ENCODE measurements around the gene OXSM.

DNA sequence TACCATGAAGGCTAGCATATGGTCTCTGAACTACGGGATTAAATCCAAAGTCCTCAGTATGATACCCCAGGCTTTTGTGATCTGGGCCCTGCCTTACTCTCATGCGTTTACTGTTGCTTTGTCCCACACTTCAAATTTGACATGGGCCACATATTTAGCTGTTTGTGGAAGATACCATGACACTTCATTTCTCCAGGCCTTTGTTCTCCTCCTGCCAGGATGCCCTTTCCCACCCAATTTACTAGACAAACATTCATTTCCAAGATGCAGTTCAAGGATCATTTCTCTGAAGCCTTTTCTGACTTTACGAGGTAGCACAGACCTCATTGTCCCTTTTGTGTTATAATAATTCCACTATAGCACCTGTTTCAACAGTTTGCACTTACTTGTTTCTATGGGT lies 2.2 kb upstream of the OXSM start:
- TF ChIP-seq, protein P1, sequence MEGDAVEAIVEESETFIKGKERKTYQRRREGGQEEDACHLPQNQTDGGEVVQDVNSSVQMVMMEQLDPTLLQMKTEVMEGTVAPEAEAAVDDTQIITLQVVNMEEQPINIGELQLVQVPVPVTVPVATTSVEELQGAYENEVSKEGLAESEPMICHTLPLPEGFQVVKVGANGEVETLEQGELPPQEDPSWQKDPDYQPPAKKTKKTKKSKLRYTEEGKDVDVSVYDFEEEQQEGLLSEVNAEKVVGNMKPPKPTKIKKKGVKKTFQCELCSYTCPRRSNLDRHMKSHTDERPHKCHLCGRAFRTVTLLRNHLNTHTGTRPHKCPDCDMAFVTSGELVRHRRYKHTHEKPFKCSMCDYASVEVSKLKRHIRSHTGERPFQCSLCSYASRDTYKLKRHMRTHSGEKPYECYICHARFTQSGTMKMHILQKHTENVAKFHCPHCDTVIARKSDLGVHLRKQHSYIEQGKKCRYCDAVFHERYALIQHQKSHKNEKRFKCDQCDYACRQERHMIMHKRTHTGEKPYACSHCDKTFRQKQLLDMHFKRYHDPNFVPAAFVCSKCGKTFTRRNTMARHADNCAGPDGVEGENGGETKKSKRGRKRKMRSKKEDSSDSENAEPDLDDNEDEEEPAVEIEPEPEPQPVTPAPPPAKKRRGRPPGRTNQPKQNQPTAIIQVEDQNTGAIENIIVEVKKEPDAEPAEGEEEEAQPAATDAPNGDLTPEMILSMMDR (IDR thresholded peaks at IDR 0.05; ENCODE audit: insufficient read depth, low read length) = no peak
- TF ChIP-seq, protein P2, sequence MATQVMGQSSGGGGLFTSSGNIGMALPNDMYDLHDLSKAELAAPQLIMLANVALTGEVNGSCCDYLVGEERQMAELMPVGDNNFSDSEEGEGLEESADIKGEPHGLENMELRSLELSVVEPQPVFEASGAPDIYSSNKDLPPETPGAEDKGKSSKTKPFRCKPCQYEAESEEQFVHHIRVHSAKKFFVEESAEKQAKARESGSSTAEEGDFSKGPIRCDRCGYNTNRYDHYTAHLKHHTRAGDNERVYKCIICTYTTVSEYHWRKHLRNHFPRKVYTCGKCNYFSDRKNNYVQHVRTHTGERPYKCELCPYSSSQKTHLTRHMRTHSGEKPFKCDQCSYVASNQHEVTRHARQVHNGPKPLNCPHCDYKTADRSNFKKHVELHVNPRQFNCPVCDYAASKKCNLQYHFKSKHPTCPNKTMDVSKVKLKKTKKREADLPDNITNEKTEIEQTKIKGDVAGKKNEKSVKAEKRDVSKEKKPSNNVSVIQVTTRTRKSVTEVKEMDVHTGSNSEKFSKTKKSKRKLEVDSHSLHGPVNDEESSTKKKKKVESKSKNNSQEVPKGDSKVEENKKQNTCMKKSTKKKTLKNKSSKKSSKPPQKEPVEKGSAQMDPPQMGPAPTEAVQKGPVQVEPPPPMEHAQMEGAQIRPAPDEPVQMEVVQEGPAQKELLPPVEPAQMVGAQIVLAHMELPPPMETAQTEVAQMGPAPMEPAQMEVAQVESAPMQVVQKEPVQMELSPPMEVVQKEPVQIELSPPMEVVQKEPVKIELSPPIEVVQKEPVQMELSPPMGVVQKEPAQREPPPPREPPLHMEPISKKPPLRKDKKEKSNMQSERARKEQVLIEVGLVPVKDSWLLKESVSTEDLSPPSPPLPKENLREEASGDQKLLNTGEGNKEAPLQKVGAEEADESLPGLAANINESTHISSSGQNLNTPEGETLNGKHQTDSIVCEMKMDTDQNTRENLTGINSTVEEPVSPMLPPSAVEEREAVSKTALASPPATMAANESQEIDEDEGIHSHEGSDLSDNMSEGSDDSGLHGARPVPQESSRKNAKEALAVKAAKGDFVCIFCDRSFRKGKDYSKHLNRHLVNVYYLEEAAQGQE (IDR thresholded peaks at IDR 0.05; ENCODE audit: insufficient replicate concordance, low read depth) = no peak
- TF ChIP-seq POLR2AphosphoS5 (IDR thresholded peaks at IDR 0.05; ENCODE audit: low read depth) (no peak), SPI1 (IDR thresholded peaks at IDR 0.05; ENCODE audit: borderline replicate concordance, low read depth) (no peak)
